Loucy (cell line): ENCODE results near the gene MAPK1.
"Not testable (repeated sequence)": the region's sequence is repeated elsewhere in the genome, so short reads cannot be mapped to it uniquely, and the experiment has no call there.

ENCODE experiments used
- H2AFZ ChIP-seq: fragments of 200-600 bp; sonication (generic); 2 replicates; pipeline ENCODE4 v1.6.0; 2016; ENCODE audit warnings: antibody characterized with exemption, mild to moderate bottlenecking, low read length, moderate library complexity
- H3F3A ChIP-seq: fragments of 200-600 bp; 2 replicates; pipeline ENCODE4 v1.6.0; 2016; ENCODE audit warnings: antibody characterized with exemption, low read depth, mild to moderate bottlenecking
- H3K27me3 ChIP-seq: fragments of 200-600 bp; sonication (generic); 2 replicates; pipeline ENCODE4 v1.6.1; 2014; ENCODE audit warnings: low read length, mild to moderate bottlenecking; ENCODE audit not compliant: insufficient read depth, poor library complexity, severe bottlenecking
- H3K36me3 ChIP-seq: fragments of 200-600 bp; sonication (generic); 2 replicates; pipeline ENCODE4 v1.6.1; 2016; ENCODE audit warnings: low read length; ENCODE audit not compliant: insufficient read depth
- H3K4me1 ChIP-seq: fragments of 200-600 bp; sonication (generic); 2 replicates; pipeline ENCODE4 v1.5.1; 2014; ENCODE audit warnings: low read length, mild to moderate bottlenecking; ENCODE audit not compliant: insufficient read depth, poor library complexity, severe bottlenecking
- H3K4me2 ChIP-seq: fragments of 200-600 bp; sonication (generic); 2 replicates; pipeline ENCODE4 v1.6.0; 2014; ENCODE audit warnings: antibody characterized with exemption, low read length, low read depth, mild to moderate bottlenecking; ENCODE audit not compliant: poor library complexity, severe bottlenecking
- H3K4me3 ChIP-seq: fragments of 200-600 bp; sonication (generic); 2 replicates; pipeline ENCODE4 v1.5.1; 2014; ENCODE audit warnings: low read length, mild to moderate bottlenecking, mixed read lengths; ENCODE audit not compliant: poor library complexity, severe bottlenecking
- H3K79me2 ChIP-seq: fragments of 200-600 bp; sonication (generic); 2 replicates; pipeline ENCODE4 v1.6.1; 2014; ENCODE audit warnings: low read length; ENCODE audit not compliant: insufficient read depth
- H3K9ac ChIP-seq: fragments of 200-600 bp; sonication (generic); 2 replicates; pipeline ENCODE4 v1.6.0; 2014; ENCODE audit warnings: mild to moderate bottlenecking, low read depth, low read length, moderate library complexity; ENCODE audit not compliant: poor library complexity, severe bottlenecking
- H3K9me2 ChIP-seq: fragments of 200-600 bp; sonication (generic); replicated peaks from 2 replicates; pipeline ENCODE4 v1.6.1; 2016; ENCODE audit warnings: low read depth, low read length, mixed read lengths
- H3K9me3 ChIP-seq: fragments of 200-600 bp; sonication (generic); 2 replicates; pipeline ENCODE4 v1.6.1; 2014; ENCODE audit warnings: mild to moderate bottlenecking, antibody characterized with exemption, low read length, low read depth; ENCODE audit not compliant: insufficient read depth
- H4K20me1 ChIP-seq: fragments of 200-600 bp; sonication (generic); 2 replicates; pipeline ENCODE4 v1.6.0; 2014; ENCODE audit warnings: antibody characterized with exemption, low read length, mild to moderate bottlenecking; ENCODE audit not compliant: insufficient read depth, poor library complexity, severe bottlenecking
- CTCF ChIP-seq: fragments of 200-600 bp; sonication (generic); conservative IDR thresholded peaks from 2 replicates; pipeline ENCODE4 v1.5.1; 2014; ENCODE audit warnings: mild to moderate bottlenecking, antibody characterized with exemption, low read length
- EZH2phosphoT487 ChIP-seq: fragments of 200-600 bp; IDR thresholded peaks from 2 replicates; pipeline ENCODE4 v1.6.1; 2018; ENCODE audit warnings: antibody characterized with exemption, mild to moderate bottlenecking, moderate library complexity, borderline replicate concordance

MAPK1 gene

DNA sequence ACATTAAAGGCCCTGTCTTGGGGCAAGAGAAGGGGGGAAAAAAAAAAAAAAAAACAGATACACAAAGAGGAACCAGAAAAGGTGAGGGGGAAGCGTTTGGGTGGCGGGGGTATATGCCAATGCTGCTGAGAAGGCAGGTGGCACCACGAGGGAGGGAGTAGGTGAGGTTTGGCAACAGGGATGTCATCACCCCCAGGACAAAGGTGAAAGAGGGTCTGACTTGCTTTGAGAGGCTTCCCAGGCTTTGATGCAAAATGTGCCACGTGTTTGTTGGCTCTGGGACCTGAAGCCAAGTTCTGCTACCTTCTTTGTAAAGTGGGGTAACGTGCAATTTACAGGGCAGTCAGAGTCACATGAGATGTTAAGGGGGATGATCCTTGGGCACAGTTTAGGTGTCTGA lies 135.9 kb downstream of the MAPK1 start:
- H3K79me2 ChIP-seq: peaks cover 76% of the 10 kb centered on the region
- H3K9me2 ChIP-seq: no peaks in the 10 kb centered on the region
- peak overlapping the region; percentile 18 for H3K4me2 ChIP-seq
- TF ChIP-seq CTCF (no peak), EZH2phosphoT487 (no peak)
- no peaks in the 10 kb centered on the region for H3F3A ChIP-seq
- peaks cover 22% of the 10 kb centered on the region for H3K4me1 ChIP-seq
- no peak overlapping the region for H3K4me3 ChIP-seq
- H3K27me3 ChIP-seq: no peaks in the 10 kb centered on the region
- no peak overlapping the region for H2AFZ ChIP-seq
- H4K20me1 ChIP-seq: peaks cover 7% of the 10 kb centered on the region
- no peaks in the 10 kb centered on the region for H3K9me3 ChIP-seq
- H3K36me3 ChIP-seq: no peaks in the 10 kb centered on the region
- H3K9ac ChIP-seq: no peak overlapping the region

DNA sequence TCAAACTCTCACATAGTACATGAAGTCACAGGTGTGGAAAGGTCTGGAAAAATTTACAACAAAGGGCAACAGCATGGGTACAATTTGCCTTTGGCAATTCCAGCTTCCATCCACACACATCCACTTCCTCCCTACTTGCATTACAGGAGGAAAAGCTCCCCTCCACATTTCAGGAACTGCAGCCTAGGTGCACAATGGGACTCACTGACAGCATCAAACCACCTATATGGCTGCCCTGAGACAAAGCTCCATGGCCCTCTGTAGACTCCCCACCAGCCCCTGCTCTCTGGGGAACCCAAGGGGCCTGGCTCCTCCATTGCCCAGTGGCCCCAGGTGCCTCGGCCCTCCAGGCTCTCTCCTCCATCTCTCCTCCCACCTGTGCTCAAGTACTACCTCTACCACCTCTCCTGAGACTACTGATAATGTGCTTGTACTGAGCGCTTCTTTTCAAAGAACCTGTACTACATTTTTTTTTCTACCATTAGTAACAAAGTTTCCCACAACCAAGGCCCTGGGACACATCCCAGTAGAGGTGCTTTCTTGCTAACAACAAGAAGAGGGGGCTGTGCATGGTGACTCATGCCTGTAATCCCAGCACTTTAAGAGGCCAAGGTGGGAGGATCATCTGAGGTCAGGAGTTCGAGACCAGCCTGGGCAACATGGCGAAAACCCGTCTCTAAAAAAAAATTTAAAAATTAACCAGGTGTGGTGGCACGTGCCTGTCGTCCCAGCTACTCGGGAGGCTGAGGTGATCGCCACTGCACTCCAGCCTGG lies 136.7 kb downstream of the MAPK1 start:
- Histone ChIP-seq H3K4me2 (peak overlapping the region; percentile 18), H3K4me3 (no peak overlapping the region), H3K4me1 (peaks cover 26% of the 10 kb centered on the region), H3K9ac (no peak overlapping the region), H2AFZ (no peak overlapping the region), H3K9me2 (no peaks in the 10 kb centered on the region), H3K36me3 (no peaks in the 10 kb centered on the region), H3K9me3 (no peaks in the 10 kb centered on the region), H3K79me2 (peaks cover 84% of the 10 kb centered on the region), H4K20me1 (peaks cover 12% of the 10 kb centered on the region), H3K27me3 (no peaks in the 10 kb centered on the region), H3F3A (no peaks in the 10 kb centered on the region)
- TF ChIP-seq CTCF (no peak), EZH2phosphoT487 (no peak)

GRCh38 chr22:21729184-21729583 lies 138.3 kb downstream of the MAPK1 start:
- Histone ChIP-seq H4K20me1 (peaks cover 16% of the 10 kb centered on the region), H3K79me2 (peaks cover 80% of the 10 kb centered on the region), H3K4me1 (peaks cover 18% of the 10 kb centered on the region)
- not testable (repeated sequence) for H3K9me2 ChIP-seq, H3K4me3 ChIP-seq, H3K36me3 ChIP-seq, H3K4me2 ChIP-seq, H3K27me3 ChIP-seq, H2AFZ ChIP-seq, H3K9me3 ChIP-seq, H3F3A ChIP-seq, H3K9ac ChIP-seq

- Histone ChIP-seq H4K20me1 (peaks cover 16% of the 10 kb centered on the region), H3K9me2 (no peaks in the 10 kb centered on the region)
Measured at GRCh38 chr22:21728270-21728669, 139.2 kb downstream of the MAPK1 start.

More at GRCh38 chr22:21728270-21728669, 139.2 kb downstream of the MAPK1 start:
- Histone ChIP-seq H3K9ac (no peak overlapping the region), H3K4me3 (no peak overlapping the region), H3K9me3 (no peaks in the 10 kb centered on the region), H3K4me1 (peaks cover 18% of the 10 kb centered on the region), H3K79me2 (peaks cover 75% of the 10 kb centered on the region), H3K36me3 (no peaks in the 10 kb centered on the region), H3F3A (no peaks in the 10 kb centered on the region), H2AFZ (no peak overlapping the region), H3K27me3 (no peaks in the 10 kb centered on the region), H3K4me2 (no peak overlapping the region)
- TF ChIP-seq EZH2phosphoT487 (no peak), CTCF (no peak)
